ENCODE data around the gene NRG2.

Gene NRG2

DNA sequence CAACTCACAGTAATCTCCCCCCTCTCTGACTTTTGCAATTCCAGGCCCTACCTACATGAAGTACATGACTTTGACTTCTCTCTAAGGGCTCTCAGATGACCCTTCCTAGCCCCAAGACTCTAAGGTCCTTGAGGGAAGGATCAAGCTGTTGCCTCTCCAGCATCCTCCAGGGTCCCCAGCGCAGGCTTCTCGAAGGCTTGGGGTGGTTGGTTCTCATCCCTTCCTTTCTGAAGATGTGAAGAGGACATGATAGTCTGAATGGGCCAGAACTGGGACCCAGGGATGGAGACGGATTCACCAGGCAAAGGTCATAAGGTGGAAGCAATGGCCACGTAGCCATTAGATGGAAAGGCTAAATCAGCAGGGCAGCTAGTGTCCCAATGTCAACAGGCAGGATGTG lies 86.8 kb downstream of the NRG2 start:
- Histone ChIP-seq H3K4me3 (ENCODE audit: low read length) (no peak overlapping the region), H3F3A (ENCODE audit: control insufficient read depth, insufficient read depth) (no peaks in the 10 kb centered on the region), H3K9me3 (ENCODE audit: control insufficient read depth, insufficient read depth, low read length) (no peaks in the 10 kb centered on the region), H3K4me1 (ENCODE audit: control insufficient read depth, low read length) (no peaks in the 10 kb centered on the region), H3K4me2 (ENCODE audit: low read length) (no peak overlapping the region), H3K27ac (ENCODE audit: low read depth, low read length) (no peak overlapping the region), H3K9me2 (replicated peaks; ENCODE audit: control insufficient read depth, low read length) (no peaks in the 10 kb centered on the region), H3K27me3 (ENCODE audit: control insufficient read depth, low read length) (peaks cover 14% of the 10 kb centered on the region; the same call in 1 of the 2 replicates), H3K36me3 (ENCODE audit: control insufficient read depth, low read length) (no peaks in the 10 kb centered on the region), H3K79me2 (ENCODE audit: control insufficient read depth, low read length) (no peaks in the 10 kb centered on the region), H4K20me1 (ENCODE audit: control insufficient read depth, insufficient read depth, low read depth, low read length) (no peaks in the 10 kb centered on the region)
- no peak for TF ChIP-seq EZH2phosphoT487 (IDR thresholded peaks at IDR 0.05; ENCODE audit: borderline replicate concordance, low read length)
- TF ChIP-seq, protein P1, sequence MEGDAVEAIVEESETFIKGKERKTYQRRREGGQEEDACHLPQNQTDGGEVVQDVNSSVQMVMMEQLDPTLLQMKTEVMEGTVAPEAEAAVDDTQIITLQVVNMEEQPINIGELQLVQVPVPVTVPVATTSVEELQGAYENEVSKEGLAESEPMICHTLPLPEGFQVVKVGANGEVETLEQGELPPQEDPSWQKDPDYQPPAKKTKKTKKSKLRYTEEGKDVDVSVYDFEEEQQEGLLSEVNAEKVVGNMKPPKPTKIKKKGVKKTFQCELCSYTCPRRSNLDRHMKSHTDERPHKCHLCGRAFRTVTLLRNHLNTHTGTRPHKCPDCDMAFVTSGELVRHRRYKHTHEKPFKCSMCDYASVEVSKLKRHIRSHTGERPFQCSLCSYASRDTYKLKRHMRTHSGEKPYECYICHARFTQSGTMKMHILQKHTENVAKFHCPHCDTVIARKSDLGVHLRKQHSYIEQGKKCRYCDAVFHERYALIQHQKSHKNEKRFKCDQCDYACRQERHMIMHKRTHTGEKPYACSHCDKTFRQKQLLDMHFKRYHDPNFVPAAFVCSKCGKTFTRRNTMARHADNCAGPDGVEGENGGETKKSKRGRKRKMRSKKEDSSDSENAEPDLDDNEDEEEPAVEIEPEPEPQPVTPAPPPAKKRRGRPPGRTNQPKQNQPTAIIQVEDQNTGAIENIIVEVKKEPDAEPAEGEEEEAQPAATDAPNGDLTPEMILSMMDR (IDR thresholded peaks at IDR 0.05; ENCODE audit: low read depth, low read length, poor library complexity, severe bottlenecking) = no peak

DNA sequence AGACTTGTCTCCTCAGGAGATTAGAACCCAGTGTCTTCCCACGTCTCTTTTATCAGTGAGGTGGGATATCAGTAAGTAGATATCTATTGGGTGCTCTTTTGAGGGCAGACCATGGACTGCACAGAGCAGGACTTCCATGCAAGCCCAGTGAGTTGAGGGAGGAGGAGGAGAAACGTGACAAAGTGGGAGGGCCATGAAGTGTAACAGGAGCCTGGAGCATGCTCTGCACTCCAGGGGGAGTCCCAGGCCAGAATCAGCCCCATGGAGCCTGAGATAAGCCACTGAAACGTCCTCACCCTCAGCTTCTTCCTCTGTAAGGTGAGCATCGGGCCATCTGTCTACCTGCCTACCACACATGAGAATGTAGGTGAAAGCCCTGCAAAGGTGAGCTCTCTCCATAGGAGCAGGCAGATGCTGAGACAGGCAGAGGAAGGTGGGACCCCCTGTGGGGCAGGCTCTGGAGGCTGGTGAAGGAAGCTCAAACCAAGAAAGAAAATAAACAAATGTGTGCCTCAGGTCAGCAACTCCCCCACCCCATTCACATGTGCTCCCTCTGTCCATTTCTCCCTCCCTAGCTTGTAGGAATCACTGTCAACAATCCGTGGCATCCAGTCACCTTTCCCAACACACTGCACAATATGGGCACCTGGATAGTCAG lies 87.4 kb downstream of the NRG2 start:
- Histone ChIP-seq H4K20me1 (ENCODE audit: control insufficient read depth, insufficient read depth, low read depth, low read length) (no peaks in the 10 kb centered on the region), H3K9me2 (replicated peaks; ENCODE audit: control insufficient read depth, low read length) (no peaks in the 10 kb centered on the region), H3K79me2 (ENCODE audit: control insufficient read depth, low read length) (no peaks in the 10 kb centered on the region), H3F3A (ENCODE audit: control insufficient read depth, insufficient read depth) (no peaks in the 10 kb centered on the region), H3K4me3 (ENCODE audit: low read length) (no peak overlapping the region), H3K27ac (ENCODE audit: low read depth, low read length) (no peak overlapping the region), H3K27me3 (ENCODE audit: control insufficient read depth, low read length) (peaks cover 16% of the 10 kb centered on the region; the same call in 1 of the 2 replicates), H3K4me2 (ENCODE audit: low read length) (no peak overlapping the region), H3K9me3 (ENCODE audit: control insufficient read depth, insufficient read depth, low read length) (no peaks in the 10 kb centered on the region), H3K4me1 (ENCODE audit: control insufficient read depth, low read length) (no peaks in the 10 kb centered on the region), H3K36me3 (ENCODE audit: control insufficient read depth, low read length) (no peaks in the 10 kb centered on the region)
- TF ChIP-seq EZH2phosphoT487 (IDR thresholded peaks at IDR 0.05; ENCODE audit: borderline replicate concordance, low read length) = no peak
- TF ChIP-seq, protein P1 (IDR thresholded peaks at IDR 0.05; ENCODE audit: low read depth, low read length, poor library complexity, severe bottlenecking) = no peak

GRCh38 chr5:139955053-139955605 lies 88.0 kb downstream of the NRG2 start:
- no peak overlapping the region for H3K4me3 ChIP-seq (ENCODE audit: low read length)
- H3K4me2 ChIP-seq (ENCODE audit: low read length) = no peak overlapping the region
- no peaks in the 10 kb centered on the region for H4K20me1 ChIP-seq (ENCODE audit: control insufficient read depth, insufficient read depth, low read depth, low read length)
- H3K79me2 ChIP-seq (ENCODE audit: control insufficient read depth, low read length) = no peaks in the 10 kb centered on the region
- no peaks in the 10 kb centered on the region for H3K4me1 ChIP-seq (ENCODE audit: control insufficient read depth, low read length)
- no peaks in the 10 kb centered on the region for H3K9me3 ChIP-seq (ENCODE audit: control insufficient read depth, insufficient read depth, low read length)
- TF ChIP-seq, protein P1 (IDR thresholded peaks at IDR 0.05; ENCODE audit: low read depth, low read length, poor library complexity, severe bottlenecking) = no peak
- TF ChIP-seq EZH2phosphoT487 (IDR thresholded peaks at IDR 0.05; ENCODE audit: borderline replicate concordance, low read length) = no peak
- no peaks in the 10 kb centered on the region for H3F3A ChIP-seq (ENCODE audit: control insufficient read depth, insufficient read depth)
- H3K27ac ChIP-seq (ENCODE audit: low read depth, low read length) = no peak overlapping the region
- H3K36me3 ChIP-seq (ENCODE audit: control insufficient read depth, low read length) = no peaks in the 10 kb centered on the region
- H3K27me3 ChIP-seq (ENCODE audit: control insufficient read depth, low read length) = peaks cover 15% of the 10 kb centered on the region; the same call in 1 of the 2 replicates
- H3K9me2 ChIP-seq (replicated peaks; ENCODE audit: control insufficient read depth, low read length) = no peaks in the 10 kb centered on the region
